ENCODE results near the gene NOS1AP.

NOS1AP gene

DNA sequence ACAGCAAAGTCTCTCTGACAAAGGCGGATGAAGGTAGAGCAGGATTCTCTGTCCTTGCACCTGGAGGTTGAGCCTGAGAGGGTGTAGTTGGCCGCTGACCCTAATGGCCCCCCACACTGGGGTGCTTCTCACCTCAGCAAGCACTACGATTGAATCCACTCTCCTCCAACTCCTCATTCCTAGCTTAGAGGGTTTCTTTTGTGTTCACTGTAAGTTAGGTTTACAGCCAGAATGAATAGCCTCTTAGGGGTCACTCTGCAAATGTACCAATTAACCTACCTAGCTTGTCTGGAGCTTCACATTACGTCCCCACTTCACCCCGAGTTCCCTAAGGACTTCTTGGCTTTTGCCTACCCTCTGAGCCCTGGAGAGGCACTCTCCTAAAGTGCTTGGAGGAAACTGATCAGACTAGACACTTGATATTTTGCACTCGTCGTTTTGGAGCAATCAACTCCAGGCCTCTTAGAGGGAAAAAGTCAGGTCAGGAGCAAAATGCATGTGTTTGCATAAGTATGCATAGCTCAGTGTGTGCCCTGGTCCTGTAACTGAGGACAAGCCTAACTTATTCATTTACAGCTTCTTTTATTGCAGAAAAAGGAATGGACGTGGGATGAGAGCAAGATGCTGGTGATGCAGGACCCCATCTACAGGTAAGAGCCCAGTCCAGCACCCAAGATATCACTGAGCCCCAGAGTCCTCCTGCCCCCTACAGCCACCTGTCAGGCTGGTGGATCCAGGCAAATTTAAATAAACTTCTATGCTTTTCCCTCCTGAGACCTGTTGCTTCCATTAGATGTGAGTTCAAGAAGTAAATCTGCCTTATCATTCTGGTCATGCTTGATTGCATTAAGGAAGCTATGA is 230.8 kb downstream of the NOS1AP start:
- DNase-seq (ENCODE audit: low read depth) = no peak

GRCh38 chr1:162301696-162302095 is 232.2 kb downstream of the NOS1AP start:
- DNase-seq (ENCODE audit: low read depth) = no peak

GRCh38 chr1:162302306-162303003 is 233.0 kb downstream of the NOS1AP start:
- no peak for DNase-seq (ENCODE audit: low read depth)

GRCh38 chr1:162303004-162303344 is 233.5 kb downstream of the NOS1AP start:
- no peak for DNase-seq (ENCODE audit: low read depth)

GRCh38 chr1:162304736-162305135 is 235.2 kb downstream of the NOS1AP start:
- no peak for DNase-seq (ENCODE audit: low read depth)

DNA sequence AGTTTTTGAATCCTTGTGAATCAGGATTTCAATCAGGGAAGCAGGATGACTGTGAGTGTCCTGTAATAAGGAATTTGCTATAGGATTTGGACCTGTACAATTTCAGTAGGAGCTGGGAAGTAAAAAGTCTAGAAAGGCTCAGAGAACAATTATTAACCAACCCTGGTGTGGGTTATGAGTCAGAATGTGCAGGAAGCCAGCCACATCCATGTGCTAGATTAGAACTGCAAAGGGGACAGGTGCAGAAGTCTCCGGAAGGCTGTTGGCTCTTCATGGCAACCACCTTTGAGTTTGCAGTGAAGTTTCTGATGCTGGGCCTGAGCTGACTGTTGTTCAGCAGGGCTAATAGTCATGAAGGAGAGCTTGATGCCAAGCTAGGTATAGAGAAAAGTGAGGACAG is 236.5 kb downstream of the NOS1AP start:
- DNase-seq (ENCODE audit: low read depth) = no peak

- DNase-seq (ENCODE audit: low read depth) = no peak
These were observed 240.8 kb downstream of the NOS1AP start for GRCh38 chr1:162310337-162310736.

DNA sequence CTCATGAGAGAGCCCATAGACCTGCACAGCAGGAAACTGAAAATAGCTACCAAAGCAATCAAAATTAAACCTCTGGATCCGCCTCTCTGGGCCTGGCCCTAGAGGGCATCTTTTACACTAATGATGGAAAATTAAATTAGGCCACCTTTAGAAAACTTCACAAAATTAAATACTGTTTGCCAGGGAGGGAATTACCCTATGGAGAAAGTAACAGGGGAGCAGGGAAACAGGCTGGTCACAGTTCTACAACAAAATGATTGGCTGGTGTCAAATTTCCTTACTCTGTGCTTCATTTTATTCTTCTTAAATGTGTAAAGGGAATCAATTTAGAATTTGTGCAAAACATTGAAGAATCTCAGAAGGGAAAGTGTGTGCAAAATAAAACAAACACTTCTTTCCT is 244.7 kb downstream of the NOS1AP start:
- DNase-seq (ENCODE audit: low read depth) = no peak

DNA sequence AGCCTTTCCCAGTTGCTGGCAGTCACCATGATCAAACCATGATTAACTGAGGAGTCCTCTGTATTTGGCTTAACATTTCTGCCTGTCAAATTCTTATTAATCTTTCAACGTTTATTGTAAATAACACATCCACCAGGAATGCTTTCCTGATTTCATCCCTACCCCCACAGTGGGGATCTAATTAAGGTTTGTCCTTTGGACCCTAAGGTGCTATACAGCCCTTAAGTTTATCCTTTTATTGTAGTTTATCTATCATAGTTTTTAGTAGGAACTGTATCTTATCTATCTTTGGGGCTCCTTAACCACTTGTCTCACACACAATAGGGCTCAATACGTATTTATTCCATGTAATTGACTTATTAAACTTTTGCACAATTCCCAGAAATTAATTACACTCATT is 246.2 kb downstream of the NOS1AP start:
- no peak for DNase-seq (ENCODE audit: low read depth)

- no peak for DNase-seq (ENCODE audit: low read depth)
These were observed 246.7 kb downstream of the NOS1AP start for GRCh38 chr1:162316187-162316586.

- DNase-seq (ENCODE audit: low read depth) = no peak
These were observed 248.1 kb downstream of the NOS1AP start for GRCh38 chr1:162317621-162318020.

- no peak for DNase-seq (ENCODE audit: low read depth)
These were observed 250.1 kb downstream of the NOS1AP start for GRCh38 chr1:162319493-162320175.

DNA sequence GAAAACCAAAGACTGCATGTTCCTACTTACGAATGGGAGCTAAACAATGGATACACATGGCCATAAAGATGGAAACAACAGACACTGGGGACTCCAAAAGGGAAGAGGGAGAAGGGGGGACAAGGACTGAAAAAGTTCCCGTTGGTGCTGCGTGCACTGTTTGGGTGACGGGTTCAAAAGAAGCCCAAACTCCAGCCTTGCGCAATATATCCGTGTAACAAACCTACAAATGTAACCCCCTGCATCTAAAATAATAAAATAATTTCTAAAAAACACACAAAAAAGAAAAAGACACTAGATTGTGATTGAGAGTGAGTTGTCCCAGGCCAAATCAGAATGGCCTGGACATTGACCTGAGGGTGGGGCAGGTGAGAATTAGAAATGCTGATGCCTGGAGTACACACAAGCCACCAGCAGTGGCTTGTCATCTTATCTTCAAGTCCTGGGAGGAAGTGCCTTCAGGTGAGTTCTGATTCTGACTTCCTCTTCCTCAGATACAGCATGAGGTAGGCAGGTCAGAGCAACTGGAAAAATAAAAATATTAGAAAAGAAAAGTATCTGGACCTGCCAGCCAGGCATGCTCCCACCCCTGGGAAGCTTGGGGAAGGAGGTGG is 252.4 kb downstream of the NOS1AP start:
- no peak for DNase-seq (ENCODE audit: low read depth)

GRCh38 chr1:162323023-162323422 is 253.5 kb downstream of the NOS1AP start:
- no peak for DNase-seq (ENCODE audit: low read depth)

- DNase-seq (ENCODE audit: low read depth) = no peak
These were observed 254.9 kb downstream of the NOS1AP start for GRCh38 chr1:162324396-162324795.

- no peak for DNase-seq (ENCODE audit: low read depth)
These were observed 257.1 kb downstream of the NOS1AP start for GRCh38 chr1:162326559-162326958.

- DNase-seq (ENCODE audit: low read depth) = no peak
These were observed 257.8 kb downstream of the NOS1AP start for GRCh38 chr1:162327144-162327787.

DNA sequence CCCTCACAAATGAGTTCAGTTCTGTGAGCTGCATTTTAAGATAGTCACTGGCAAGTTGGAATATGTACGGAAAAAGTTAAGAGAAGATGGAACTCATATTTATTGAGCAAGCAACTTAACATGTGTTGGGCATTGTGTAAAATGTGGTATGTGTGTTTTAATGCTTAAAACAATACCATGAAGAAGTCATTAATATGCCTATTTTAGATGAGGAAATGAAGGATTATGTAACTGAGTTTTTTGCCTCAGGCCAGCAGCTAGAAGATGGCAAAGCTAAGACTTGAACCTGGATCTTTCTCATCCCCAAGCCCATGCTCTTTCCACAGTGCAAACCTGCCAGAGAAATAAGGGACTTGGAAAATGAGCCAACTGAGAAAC is 258.3 kb downstream of the NOS1AP start:
- DNase-seq (ENCODE audit: low read depth) = no peak

GRCh38 chr1:162328512-162328911 is 259.0 kb downstream of the NOS1AP start:
- DNase-seq (ENCODE audit: low read depth) = no peak

DNA sequence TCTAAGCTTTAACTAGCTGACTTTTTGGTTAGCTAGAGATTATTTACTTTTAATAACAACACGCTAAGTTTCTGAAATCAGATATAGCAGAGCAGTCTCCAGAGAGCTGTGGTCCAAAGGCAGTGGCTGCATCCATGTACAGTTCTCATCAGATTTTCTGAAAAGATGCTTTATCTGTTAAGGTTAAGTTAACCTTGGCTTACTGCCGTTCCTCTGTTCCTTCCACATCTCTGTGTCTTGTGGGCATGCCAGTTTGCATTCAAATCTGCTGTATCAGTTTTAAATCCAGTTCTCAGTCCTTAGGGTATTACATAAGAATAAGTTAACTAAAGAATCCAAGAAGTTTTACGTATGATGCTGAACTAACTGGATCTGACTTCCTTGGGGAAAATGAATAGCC is 260.3 kb downstream of the NOS1AP start:
- no peak for DNase-seq (ENCODE audit: low read depth)

- no peak for DNase-seq (ENCODE audit: low read depth)
These were observed 264.5 kb downstream of the NOS1AP start for GRCh38 chr1:162333991-162334390.

DNA sequence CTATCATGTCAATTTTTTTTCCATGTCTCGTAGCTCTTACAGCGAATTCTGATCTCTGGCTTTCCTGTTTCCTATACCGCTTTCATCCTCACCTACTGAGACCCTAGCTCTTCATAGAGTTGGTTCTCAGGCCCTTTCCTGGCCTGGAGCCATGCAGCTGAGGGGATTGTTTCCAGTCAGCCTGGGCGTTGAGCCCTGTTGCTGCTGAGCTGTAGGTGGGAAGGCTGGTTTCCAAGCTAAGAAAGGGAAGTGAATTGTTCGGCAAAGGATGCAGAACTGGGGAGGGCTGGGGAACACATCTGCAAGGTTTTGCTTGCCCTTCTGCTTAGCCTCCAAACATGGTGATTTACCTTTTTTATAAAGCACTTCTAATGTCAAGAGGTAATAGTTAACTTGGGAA is 265.6 kb downstream of the NOS1AP start:
- DNase-seq (ENCODE audit: low read depth) = no peak
